ENCODE data around the gene OR1L8.

The OR1L8 gene

GRCh38 chr9:122518226-122518625 lies 65.0 kb downstream of the OR1L8 start:
- H3K27ac ChIP-seq, result no peak overlapping the region
- TF ChIP-seq, protein P1, sequence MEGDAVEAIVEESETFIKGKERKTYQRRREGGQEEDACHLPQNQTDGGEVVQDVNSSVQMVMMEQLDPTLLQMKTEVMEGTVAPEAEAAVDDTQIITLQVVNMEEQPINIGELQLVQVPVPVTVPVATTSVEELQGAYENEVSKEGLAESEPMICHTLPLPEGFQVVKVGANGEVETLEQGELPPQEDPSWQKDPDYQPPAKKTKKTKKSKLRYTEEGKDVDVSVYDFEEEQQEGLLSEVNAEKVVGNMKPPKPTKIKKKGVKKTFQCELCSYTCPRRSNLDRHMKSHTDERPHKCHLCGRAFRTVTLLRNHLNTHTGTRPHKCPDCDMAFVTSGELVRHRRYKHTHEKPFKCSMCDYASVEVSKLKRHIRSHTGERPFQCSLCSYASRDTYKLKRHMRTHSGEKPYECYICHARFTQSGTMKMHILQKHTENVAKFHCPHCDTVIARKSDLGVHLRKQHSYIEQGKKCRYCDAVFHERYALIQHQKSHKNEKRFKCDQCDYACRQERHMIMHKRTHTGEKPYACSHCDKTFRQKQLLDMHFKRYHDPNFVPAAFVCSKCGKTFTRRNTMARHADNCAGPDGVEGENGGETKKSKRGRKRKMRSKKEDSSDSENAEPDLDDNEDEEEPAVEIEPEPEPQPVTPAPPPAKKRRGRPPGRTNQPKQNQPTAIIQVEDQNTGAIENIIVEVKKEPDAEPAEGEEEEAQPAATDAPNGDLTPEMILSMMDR (IDR thresholded peaks at IDR 0.05), result no peak
- no peak for TF ChIP-seq ZFX (IDR thresholded peaks at IDR 0.05; ENCODE audit: borderline replicate concordance)

Data from 22Rv1 (cell line).